NCI-H2196 treated with DMSO at 0.1 percent for 48 hours (cell line): ENCODE measurements around the gene DUSP18.
"Not testable (repeated sequence)": the region's sequence is repeated elsewhere in the genome, so short reads cannot be mapped to it uniquely, and the experiment has no call there.

ENCODE experiments used
- DNase-seq: peaks from one replicate; lab custom pipeline; 2025; ENCODE audit not compliant: unreplicated experiment; lab: John Stamatoyannopoulos, UW

The DUSP18 gene

DNA sequence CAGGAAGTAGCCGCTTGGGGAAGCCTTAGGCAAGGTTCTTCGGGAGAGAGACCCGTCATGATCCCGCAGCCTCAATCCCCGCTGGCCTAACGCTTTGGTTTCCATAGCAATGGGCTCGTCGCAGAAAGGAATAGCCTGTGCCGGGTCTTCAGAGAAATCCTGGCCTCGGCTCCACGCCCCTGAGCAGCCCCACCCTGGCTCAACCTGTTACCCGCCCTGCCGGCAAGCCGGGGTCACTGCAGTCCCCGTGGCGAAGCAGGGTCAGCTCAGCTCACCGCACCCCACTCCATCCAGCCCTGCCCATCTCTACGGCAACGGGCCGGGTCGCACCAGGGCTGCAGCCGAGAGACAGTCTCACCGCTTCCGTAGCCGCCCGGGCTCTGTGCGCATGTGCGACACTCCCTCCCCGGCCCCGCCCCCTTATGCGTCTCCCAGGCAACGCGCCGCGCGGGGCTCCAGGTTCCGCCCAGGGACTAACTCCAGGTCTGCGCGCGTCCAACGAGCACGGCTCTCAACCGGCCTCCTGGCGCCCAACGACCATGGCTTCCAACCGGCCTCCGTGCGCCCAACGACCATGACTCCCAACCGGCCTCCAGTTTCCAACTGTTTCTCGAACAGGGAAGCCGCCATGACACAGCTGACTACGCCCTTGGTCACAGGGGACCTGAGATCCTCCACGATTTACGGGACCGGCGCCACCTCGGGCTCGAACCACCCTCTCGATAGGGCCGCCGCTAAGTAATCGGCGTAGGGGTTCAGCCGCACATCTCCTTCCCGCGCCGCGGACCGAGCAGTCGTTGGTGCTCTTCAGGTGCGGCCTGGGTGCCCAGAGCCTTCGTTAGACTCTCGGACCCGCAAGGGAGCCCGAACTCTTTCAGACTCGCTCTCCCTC, at the start of gene DUSP18:
DUSP18 (minus strand) TSS at position 382 of the 892 bp plus-strand sequence. CDS start 3,872 bp downstream, outside the sequence.
- DNase-seq: peak; percentile 38

DNA sequence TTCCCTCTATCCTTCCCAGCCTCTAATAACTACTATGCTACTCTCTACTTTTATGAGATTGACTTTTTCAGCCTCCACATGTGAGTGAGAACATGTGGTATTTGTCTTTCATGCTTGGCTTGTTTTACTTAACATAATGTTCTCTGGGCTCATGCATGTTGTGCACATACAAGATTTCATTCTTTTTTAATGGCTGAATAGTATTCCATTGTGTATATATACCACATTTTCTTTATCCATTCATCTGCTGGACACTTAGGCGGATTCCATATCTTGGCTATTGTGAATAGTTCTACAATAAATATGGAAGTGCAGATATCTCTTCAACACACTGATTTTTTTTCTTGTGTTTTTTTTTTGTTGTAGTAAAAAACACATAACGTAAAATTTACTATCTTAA, 46.4 kb upstream of the DUSP18 start:
- DNase-seq: no peak

DNA sequence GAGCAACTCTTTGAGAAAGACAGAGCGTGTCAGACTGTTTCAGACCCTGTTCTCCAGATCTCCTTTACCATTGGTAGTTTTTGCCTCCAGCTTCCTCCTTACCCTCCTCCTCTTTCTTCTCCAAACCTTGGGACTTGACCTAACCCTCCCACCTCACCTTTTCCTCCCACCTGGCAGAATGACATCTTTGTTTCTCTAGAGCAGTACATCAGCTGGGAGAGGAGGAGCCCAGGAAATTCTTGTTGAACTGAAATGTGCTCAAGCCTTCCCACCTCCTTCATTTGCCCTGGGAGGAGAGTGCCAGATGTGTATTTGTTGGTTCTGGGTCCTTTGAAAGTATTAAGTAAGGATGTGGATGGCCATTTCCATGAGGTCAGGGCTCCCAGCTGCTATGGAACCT, 44.4 kb upstream of the DUSP18 start:
- DNase-seq: no peak

DNA sequence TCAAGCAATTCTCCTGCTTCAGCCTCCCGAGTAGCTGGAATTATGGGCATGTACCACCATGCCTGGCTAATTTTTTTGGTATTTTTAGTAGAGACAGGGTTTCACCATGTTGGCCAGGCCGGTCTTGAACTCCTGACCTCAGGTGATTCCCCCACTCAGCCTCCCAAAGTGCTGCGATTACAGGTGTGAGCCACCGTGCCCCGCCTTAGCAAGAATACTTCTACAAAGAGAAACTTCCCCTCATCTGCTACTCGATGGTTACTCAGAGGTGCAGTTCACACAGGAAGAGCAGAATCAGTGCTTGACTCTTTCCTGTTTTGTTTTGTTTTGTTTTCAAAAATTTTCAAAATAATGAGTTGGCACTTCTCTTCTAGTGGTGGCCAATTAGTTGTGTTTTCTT, 42.3 kb upstream of the DUSP18 start:
- DNase-seq: not testable (repeated sequence)

DNA sequence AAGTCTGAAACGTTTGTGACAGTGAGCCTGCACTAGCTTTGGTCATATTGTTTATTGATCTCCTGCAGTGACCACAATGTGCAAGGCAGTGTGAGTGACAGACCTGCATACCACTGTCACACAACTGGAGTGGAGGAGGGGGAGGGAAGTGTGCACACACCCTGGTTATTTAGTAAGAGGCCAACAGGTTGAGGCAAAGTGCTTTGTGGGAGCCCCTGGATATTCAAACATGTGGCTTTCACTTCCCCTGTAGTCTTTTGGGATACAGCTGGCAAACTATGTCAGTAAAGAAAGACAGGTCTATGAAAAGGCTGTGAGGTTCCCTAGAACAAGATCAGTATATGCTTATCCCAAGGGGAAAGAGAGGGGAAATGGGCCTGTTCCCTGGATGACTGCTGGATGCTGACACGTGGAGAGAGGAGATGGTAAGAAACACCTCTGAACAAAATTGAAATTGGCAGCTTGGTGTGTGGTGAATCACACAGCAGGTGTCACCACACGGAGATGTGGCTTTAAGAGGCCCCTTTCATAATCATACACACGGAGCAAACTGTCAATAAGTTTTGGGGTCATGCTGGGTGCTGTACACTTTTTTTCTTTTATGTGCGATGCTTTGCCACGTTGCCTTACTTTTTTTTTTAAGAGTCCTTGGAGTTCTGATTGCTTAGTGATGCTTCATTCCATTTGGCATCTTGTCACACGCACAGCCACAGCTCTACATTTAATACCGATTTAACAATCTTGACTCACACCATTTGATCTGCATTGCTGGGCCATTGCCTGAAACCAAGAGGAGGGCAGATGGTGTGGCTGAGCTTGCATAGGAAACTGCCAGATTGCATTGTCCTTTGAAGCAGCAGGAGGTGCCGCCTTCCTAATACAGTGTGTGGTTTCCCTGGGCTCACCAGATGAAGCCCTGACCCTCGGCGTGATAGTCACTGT, 38.3 kb upstream of the DUSP18 start:
- peak; percentile 8 for DNase-seq

DNA sequence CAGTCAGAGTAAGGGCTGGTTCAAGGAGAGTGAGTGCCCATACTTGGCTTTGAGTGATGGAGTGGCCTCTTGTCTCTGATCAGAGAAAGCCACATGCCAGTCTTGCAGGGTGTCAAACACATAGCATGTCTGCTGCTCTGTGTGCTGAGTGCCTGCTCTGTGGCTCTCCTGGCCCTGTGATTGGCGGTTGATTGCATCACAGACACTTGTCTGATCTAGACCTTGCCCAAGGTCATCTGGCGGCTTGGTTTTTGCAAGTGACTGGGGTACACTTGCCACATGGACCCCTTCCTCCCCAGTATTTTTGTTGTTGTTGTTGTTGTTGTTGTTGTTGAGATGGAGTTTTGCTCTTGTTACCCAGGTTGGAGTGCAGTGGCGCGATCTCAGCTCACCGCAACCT, 37.3 kb upstream of the DUSP18 start:
- DNase-seq: no peak

DNA sequence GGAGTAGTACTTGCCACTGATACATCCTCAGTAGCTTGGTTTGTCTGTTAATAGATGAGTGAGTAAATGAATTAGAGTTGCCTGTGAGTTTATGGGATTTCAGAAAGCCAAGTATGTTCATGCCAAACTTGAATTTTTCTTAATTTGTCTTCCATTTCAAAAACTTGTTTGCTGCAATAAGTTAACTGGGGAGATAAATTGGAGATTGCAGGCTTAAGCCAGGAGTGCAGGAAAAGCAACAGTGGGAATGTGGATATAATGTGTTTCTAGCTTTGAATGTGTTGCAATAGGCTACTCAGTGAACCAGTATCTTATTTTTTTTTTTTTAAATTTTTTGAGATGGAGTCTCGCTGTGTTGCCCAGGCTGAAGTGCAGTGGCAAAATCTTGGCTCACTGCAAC, 35.2 kb upstream of the DUSP18 start:
- DNase-seq: no peak

DNA sequence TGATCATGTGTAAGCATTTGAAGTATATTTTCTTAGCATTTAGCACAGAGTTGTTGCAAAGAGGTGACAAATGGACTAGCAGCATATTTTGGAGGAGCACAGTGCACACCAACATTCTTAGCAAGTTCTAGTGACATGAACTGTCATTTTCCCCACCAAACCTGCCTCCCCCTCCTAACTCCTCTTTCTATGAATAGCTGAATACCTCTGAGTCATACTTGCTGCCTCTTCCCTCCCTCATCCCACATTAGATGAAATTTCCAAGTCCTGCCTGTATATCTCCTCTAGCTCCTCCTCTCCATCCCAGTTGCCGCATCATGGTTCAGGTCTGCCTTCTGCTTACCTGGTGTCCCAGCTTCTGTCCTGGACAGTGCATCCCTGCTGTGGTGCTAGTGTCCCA, 34.2 kb upstream of the DUSP18 start:
- no peak for DNase-seq

DNA sequence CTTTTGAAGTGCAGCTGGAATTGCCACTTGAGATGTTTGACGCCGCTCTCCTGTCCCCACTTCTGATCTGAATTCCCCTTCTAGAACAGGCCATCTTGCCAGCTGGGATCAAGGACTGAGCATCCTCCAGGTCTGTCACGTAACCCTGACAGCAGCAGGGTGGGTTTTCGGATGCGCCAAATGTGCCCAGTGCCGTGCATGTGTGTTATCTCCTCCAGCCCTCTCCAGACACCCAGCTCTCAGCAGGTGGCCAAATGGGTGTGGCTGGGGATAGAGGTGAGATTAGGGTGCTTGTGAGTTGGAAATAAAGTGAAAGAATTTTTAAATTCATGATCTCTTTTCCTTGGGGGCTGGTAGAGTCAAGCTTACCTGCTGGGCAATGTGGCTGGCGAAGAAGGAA, 30.3 kb upstream of the DUSP18 start:
- no peak for DNase-seq

DNA sequence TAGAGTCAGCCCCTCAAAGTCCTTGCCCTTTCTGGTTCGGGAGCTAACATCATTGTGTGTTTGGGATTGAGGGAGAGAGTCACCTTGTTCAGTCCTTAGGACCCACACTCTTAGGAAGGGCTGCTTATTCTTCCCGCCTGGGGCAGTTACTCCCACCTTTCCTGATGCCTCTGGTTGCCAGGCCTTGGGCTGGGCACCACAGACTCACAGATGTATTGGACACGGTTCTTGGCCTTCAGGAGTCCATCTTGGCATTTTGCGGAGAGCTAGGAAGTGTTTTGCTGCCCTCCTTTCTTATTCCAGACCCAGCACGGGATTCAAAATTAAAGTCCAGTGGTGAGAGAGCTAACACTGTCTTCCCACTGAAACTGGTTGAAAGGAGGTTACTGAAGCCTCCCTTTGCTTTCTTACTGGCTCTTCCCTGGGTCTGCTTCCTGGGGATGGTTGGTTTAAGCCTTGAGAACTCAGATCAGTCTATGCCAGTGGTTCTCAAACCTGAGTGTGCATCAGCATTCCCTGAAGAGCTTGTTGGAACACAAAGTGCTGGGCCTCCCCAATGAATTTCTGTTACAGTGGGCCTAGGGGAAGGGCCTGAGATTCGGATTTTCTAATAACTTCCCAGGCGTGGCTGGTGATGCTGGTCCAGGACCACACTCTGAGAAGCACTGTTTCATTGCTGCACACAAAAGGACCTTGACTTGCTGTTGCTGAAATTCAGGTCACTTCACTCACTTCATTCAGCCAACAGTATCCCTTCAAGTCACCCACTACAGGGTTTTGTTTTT, 28.4 kb upstream of the DUSP18 start:
- no peak for DNase-seq

DNA sequence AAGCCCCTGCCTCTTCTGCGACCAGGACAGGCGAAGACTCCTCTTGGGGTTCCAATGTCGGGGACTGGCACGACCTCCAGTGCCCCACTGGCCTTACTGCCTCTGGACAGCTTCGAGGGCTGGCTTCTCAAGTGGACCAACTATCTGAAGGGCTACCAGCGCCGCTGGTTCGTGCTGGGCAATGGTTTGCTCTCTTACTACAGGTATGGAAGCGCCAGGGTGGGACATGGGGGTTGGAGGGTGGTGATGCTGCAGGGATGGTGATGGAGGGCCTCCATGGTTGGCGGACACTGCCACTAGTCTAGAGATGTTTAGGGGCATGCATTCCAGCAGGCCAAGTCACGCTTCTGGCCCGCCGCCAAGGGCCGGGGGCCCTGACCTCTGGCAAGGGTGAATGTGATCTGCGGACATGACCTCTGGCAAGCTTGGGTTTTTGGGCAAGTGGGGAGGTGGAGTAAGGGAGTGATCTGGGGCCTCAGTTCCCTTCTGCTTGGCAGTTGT, 27.7 kb upstream of the DUSP18 start:
- DNase-seq: no peak

DNA sequence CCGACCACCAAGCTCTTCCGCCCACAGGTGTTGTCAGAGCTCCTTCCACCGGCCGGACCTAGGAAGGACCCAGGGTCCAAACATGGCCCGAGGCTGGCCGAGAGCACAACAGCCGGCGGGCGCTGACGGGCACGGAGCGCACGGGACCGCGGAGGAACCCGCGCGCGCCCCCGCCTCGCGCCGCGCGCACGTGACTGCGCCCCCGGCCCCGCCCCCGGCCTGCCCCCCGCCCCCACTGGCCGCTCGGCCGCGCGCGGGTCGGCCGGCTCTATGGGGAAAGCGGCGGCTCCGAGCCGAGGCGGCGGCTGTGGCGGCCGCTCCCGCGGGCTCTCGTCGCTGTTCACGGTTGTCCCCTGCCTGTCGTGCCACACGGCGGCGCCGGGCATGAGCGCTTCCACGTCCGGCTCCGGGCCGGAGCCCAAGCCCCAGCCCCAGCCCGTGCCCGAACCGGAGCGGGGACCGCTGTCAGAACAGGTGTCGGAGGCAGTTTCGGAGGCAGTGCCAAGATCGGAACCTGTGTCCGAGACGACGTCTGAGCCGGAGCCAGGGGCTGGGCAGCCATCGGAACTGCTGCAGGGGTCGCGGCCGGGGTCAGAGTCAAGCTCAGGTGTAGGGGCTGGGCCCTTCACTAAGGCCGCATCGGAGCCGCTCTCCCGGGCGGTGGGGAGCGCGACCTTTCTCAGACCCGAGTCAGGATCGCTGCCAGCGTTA, 27.1 kb upstream of the DUSP18 start, which contains the start of gene OSBP2:
OSBP2 (plus strand) TSS at position 235 of the 711 bp plus-strand sequence; CDS start at position 271, 36 bp downstream.
- DNase-seq: no peak

DNA sequence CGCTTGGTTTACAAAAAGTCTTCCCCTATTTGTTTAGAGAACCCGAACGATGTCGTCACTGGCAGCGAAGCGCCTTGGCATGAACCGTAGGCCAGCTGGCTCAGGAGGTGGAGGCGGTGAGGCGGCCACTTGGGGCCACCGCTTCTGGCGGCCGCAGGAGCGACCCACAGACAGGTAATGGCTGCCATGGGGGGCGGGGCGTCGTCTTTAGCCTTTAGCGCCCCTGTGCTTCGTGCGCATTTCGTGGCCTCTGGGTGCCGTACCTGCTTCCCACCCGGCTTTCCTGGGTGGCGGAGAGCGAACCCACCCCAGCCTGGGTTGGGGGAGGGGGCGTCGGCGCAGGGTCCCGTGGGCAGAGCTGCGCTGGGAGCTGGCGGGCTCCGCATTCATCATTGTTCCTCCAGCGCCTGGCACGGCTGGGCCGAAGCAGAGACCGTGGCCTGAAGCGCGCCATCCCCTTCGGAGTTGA, 26.5 kb upstream of the DUSP18 start:
- peak; percentile 10 for DNase-seq

DNA sequence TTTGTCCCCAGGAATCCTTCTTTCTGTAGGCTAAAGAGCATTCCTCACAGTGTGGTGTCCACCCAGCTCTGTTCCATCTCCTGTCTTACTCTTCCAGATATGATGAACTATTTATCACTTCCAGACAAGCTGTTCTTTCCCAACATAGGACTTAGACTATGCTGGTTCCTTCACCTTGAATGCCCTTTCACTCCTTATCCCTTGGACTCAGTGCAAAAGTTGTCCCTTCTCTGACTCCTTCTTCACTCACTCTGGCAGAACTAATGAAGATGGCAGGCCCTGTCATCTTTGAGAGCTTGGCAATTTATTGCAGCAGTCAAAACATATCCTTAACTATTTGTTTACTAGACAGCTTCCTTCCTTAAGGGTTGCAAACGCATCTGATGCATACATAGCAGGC, 23.5 kb upstream of the DUSP18 start:
- DNase-seq: no peak

DNA sequence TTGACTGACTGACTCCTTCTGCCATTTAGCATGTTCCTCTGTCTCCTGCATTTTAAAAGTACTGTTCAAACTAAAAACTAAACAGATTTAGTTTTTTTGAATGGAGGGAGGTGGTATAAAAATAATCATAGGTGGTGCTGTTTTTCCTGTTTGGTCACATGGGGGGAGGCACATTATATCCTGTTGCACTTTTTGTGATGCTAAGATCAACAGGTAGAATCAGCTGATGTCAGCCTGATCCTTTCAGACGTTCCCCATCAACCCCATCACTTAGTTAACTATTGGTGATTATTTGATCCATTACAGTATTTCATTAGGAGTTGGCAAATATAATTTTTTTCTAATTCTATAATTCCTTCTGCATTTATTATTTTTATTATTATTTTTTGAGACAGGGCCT, 21.9 kb upstream of the DUSP18 start:
- no peak for DNase-seq

DNA sequence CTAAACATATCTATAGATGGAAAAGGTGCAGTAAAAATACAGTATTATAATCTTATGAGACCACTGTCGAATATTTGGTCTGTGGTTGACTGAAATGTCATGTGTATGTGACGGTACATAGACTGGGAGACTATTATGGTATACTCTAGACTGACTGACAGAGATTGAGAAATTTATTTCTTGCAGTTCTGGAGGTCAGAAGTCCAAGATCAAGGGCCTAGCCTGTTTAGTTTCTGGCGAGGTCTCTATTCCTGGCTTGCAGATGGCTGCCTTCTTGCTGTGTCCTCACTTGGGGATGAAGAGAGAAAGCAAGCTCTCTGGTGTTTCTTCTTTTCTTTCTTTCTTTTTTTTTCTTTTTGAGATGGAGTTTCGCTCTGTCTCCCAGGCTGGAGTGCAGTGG, 19.7 kb upstream of the DUSP18 start:
- no peak for DNase-seq

DNA sequence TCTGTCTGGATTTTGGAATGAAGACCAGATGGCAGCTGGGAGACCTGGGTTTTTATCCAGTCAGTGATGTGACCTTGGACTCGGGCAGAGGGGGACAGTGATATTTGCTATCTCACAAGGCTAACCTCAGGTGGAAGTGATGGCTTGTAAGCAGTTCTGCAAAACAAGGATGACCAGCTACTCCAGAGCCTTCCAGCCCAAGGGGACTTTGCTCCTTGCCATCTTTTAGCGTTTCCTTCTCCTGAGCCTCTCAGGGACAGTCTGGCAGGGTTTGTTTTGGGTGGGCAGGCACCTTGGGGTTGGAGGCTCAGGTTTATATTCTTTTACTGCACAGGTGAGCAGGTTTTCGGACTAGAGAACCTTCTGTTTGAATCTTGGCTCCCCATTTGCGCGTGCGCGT, 17.5 kb upstream of the DUSP18 start:
- DNase-seq: no peak

DNA sequence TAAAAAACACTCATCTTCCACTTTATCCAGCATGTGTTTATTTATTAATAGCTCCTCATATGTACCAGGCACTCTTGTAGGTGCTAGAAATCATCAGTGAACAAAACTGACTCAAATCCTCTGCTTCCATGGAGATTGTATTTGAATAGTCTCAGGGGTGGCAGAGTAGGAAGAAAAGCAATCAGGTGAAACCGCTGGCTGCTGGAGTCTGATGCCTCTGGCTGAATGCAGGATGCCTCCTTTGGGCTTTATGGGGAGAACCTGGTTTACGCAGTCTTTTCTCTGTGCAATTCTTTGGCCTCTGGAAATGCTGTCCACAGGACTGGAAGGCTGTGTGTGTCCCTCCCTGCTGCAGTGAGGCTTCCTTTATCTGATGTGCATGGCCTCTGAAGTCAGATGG, 14.2 kb upstream of the DUSP18 start:
- DNase-seq: no peak

DNA sequence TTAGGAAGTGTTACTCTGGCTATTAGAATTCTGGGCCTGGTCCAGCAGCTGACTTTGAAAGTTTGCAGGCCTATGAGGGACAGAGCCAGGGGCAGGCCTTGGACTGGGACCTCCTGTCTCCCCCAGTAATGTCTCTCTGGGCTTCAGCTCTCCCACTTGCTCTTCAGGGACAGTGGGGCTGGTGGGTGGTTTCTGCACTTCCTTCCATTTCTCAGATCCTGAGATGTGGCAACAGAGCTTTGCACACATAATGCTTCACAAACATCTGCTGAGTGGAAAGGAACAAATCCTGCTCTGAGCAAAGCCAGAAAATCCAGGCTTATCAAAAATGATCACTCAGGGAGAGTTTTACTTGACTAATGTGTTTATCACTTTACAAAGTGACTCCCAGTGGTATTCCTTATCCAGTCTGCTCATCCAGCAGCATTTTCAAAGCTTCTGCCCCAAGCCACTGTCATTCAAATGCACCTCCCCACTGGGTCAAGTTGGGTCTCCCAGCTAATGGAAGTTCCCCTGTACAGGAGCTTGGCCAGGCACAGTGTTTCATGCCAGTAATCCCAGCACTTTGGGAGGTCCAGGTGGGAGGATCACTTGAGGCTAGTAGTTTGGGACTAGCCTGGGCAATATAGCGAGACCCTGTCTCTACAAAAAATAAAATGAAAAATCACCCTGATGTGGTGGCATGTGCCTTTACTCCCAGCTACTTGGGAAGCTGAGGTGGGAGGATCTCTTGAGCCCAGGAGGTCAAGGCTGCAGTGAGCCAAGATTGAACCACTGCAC, 13.5 kb upstream of the DUSP18 start:
- DNase-seq: no peak
